GM12878 (cell line): Measurements from ENCODE around the gene CENPX. TPM values are rescaled to one million over a fixed set of nuclear protein-coding genes. Genes with fewer than 3 reads are reported as not detected.

Experiments used
- ATAC-seq: fragments of 200-7000 bp; cut with Tn5 transposase; 3 replicates; pipeline ENCODE4 v1.9.1; 2020; ENCODE audit warnings: mild to moderate bottlenecking, moderate library complexity
- BruUV-seq: library from RNA; stranded (reverse); fragments of 400-500 nt; replicated peaks from 2 replicates; lab custom pipeline; 2021; lab: Mats Ljungman, UMichigan
- CTCF ChIA-PET: fragments of 300-600 bp; sonication (Branson Sonifier 250); formaldehyde crosslinking; extraction: SDS; loops from one replicate; lab custom pipeline; 2021; ENCODE audit warnings: inconsistent platforms; lab: Yijun Ruan, JAX
- POLR2A ChIA-PET: fragments of 350-600 bp; formaldehyde crosslinking; extraction: SDS; loops from one replicate; lab custom pipeline; 2021; ENCODE audit warnings: inconsistent platforms; lab: Charles Lee
- RAD21 ChIA-PET: fragments of 300-600 bp; sonication (Branson Sonifier 250); formaldehyde crosslinking; loops from one replicate; lab custom pipeline; 2023; ENCODE audit warnings: antibody characterized with exemption; ENCODE audit not compliant: unreplicated experiment; lab: Charles Lee
- SMC1A ChIA-PET: fragments of 300-600 bp; sonication (Branson Sonifier 250); formaldehyde crosslinking; loops from one replicate; lab custom pipeline; 2023; ENCODE audit not compliant: unreplicated experiment, uncharacterized antibody; lab: Charles Lee
- DNase-seq: peaks from one replicate; pipeline ENCODE4 v3.0.0-alpha.2; 2011; ENCODE audit warnings: low read depth, low spot score
- FAIRE-seq: peaks from 3 replicates; lab custom pipeline; 2011; peaks lifted over from hg19 to GRCh38; lab: Jason Lieb, UNC
- H2AFZ ChIP-seq: 2 replicates; pipeline ENCODE4 v1.6.0; 2011; ENCODE audit warnings: low read depth, low read length, control low read depth; ENCODE audit not compliant: control insufficient read depth
- H3K27ac ChIP-seq: 2 replicates; pipeline ENCODE4 v1.5.1; 2011; ENCODE audit warnings: control low read depth; ENCODE audit not compliant: control insufficient read depth, insufficient read depth
- H3K27me3 ChIP-seq, 2 experiments: replicated peaks in 1 of 2; 2 replicates each; pipeline versions ENCODE4 v1.6.0 to v1.6.1; 2011; ENCODE audit warnings: low read length in 1 of 2; ENCODE audit not compliant: control insufficient read depth in 2 of 2, insufficient read depth in 2 of 2
- H3K36me3 ChIP-seq, 2 experiments: 2 replicates each; pipeline ENCODE4 v1.5.1; 2011; ENCODE audit warnings: low read length in 1 of 2; ENCODE audit not compliant: control insufficient read depth in 2 of 2, insufficient read depth in 2 of 2
- H3K4me1 ChIP-seq: 2 replicates; pipeline ENCODE4 v1.6.1; 2011; ENCODE audit warnings: mild to moderate bottlenecking, low read length, moderate library complexity, mixed read lengths; ENCODE audit not compliant: control insufficient read depth, insufficient read depth
- H3K4me2 ChIP-seq: 2 replicates; pipeline ENCODE4 v1.6.0; 2011; ENCODE audit warnings: control low read depth; ENCODE audit not compliant: control insufficient read depth, insufficient read depth
- H3K4me3 ChIP-seq: fragments of 200-600 bp; sonication (generic); 2 replicates; pipeline ENCODE4 v1.5.1; 2016
- H3K79me2 ChIP-seq: 2 replicates; pipeline ENCODE4 v1.6.0; 2011; ENCODE audit warnings: low read length; ENCODE audit not compliant: control insufficient read depth, insufficient read depth
- H3K9ac ChIP-seq: 2 replicates; pipeline ENCODE4 v1.8.0; 2011; ENCODE audit warnings: low read length, control low read depth, mixed read lengths; ENCODE audit not compliant: control insufficient read depth, insufficient read depth
- H3K9me3 ChIP-seq: replicated peaks from 3 replicates; pipeline ENCODE4 v1.5.1; 2011; ENCODE audit warnings: mild to moderate bottlenecking, low read length; ENCODE audit not compliant: control insufficient read depth, insufficient read depth
- H4K20me1 ChIP-seq: 2 replicates; pipeline ENCODE4 v1.6.0; 2011; ENCODE audit not compliant: control insufficient read depth, insufficient read depth
- CBX5 ChIP-seq: sonication (generic); IDR thresholded peaks from 2 replicates; pipeline ENCODE4 v1.6.1; 2016; ENCODE audit warnings: low read depth, moderate library complexity, mild to moderate bottlenecking, inconsistent platforms
- DPF2 ChIP-seq: fragments of 450-650 bp; IDR thresholded peaks from 2 replicates; pipeline ENCODE4 v1.6.1; 2017; ENCODE audit warnings: mild to moderate bottlenecking
- ELK1 ChIP-seq: IDR thresholded peaks from 2 replicates; pipeline ENCODE4 v1.6.1; 2012; ENCODE audit warnings: low read depth, low read length, improper control_type of control experiment
- ETV6 ChIP-seq, 2 experiments: fragments of 450-650 bp in 1 of 2; IDR thresholded peaks in 1 of 2; conservative IDR thresholded peaks in 1 of 2; 2 replicates each; pipeline ENCODE4 v1.6.1; 2014; ENCODE audit warnings: antibody characterized with exemption in 1 of 2, borderline replicate concordance in 1 of 2, low read depth in 1 of 2, mild to moderate bottlenecking in 1 of 2, moderate library complexity in 1 of 2
- FOXM1 ChIP-seq: IDR thresholded peaks from 2 replicates; pipeline ENCODE4 v1.6.1; 2012; ENCODE audit warnings: low read depth, mild to moderate bottlenecking, inconsistent platforms, low read length, moderate library complexity
- HCFC1 ChIP-seq: fragments of 150-350 bp; IDR thresholded peaks from 2 replicates; pipeline ENCODE4 v1.6.1; 2014; ENCODE audit warnings: low read length
- IRF4 ChIP-seq: IDR thresholded peaks from 2 replicates; pipeline ENCODE4 v1.6.1; 2011; ENCODE audit warnings: low read depth, low read length
- MTA2 ChIP-seq: fragments of 450-650 bp; IDR thresholded peaks from 2 replicates; pipeline ENCODE4 v1.6.1; 2016; ENCODE audit warnings: low read depth, mild to moderate bottlenecking, moderate library complexity
- MXI1 ChIP-seq: fragments of 150-350 bp; IDR thresholded peaks from 2 replicates; pipeline ENCODE4 v1.6.1; 2011; ENCODE audit warnings: low read depth, mild to moderate bottlenecking, inconsistent platforms, low read length, improper control_type of control experiment
- TARDBP ChIP-seq: IDR thresholded peaks from 2 replicates; pipeline ENCODE4 v1.6.1; 2016; ENCODE audit warnings: borderline replicate concordance
- ZBTB40 ChIP-seq: fragments of 450-650 bp; IDR thresholded peaks from 2 replicates; pipeline ENCODE4 v1.6.1; 2016; ENCODE audit warnings: mild to moderate bottlenecking, moderate library complexity, borderline replicate concordance
- WGBS: methylation state at CpG from one replicate; pipeline ENCODE4 v1.1.6; 2016; ENCODE audit warnings: low lambda C conversion rate; ENCODE audit not compliant: insufficient replicate concordance, insufficient coverage; ENCODE audit errors: missing lambda C conversion rate; 5-methylcytosine and 5-hydroxymethylcytosine counted together
- in situ Hi-C: fragments of 300-500 bp; cut with MboI; formaldehyde crosslinking; loops from 9 replicates; pipeline ENCODE4 v1.14.3; 2018; ENCODE audit warnings: mixed read lengths
- intact Hi-C: fragments of 100-400 bp; cut with micrococcal nuclease; formaldehyde crosslinking; loops from one replicate; pipeline ENCODE4 v1.14.2; 2022; ENCODE audit not compliant: unreplicated experiment
- polyA plus RNA-seq, 11 experiments: library from polyadenylated mRNA; depleted of rRNA in 4 of 11; unstranded in 6 of 11; stranded (reverse) in 5 of 11; fragments of >200 nt; fragmentation: Nextera tagmentation in 4 of 11; fragmentation: Illumina TruSeq in 1 of 11; extraction: Ambion mirVana in 4 of 11; extraction: Trizol in 1 of 11; gene quantifications; 1 replicate in 1 of 11; 2 replicates in 10 of 11; pipeline versions ENCODE4 v1.2.1 to v1.2.3, GENCODE V29; 2011 to 2016; ENCODE audit warnings: inconsistent platforms in 2 of 11, missing spikeins in 2 of 11, low read depth in 1 of 11
- total RNA-seq, 4 experiments: library from RNA; depleted of rRNA in 3 of 4; stranded (reverse); fragments of >200 nt in 3 of 4; fragmentation: Illumina TruSeq in 1 of 4; extraction: Trizol in 1 of 4; gene quantifications; 2 replicates each; pipeline versions ENCODE4 v1.2.1 to v1.2.3, GENCODE V29; 2013 to 2021
- TF ChIP-seq, protein P1 (sequence below): IDR thresholded peaks from 2 replicates; pipeline ENCODE4 v1.6.1; 2012; ENCODE audit warnings: low read length, inconsistent platforms
- TF ChIP-seq, protein P2 (sequence below): IDR thresholded peaks from 2 replicates; pipeline ENCODE4 v1.6.1; 2011; ENCODE audit warnings: low read depth, mild to moderate bottlenecking, low read length, moderate library complexity, borderline replicate concordance; ENCODE audit errors: extremely low read depth
- TF ChIP-seq, protein P3 (sequence below): fragments of 450-650 bp; IDR thresholded peaks from 2 replicates; pipeline ENCODE4 v1.6.1; 2018; ENCODE audit warnings: borderline replicate concordance, mild to moderate bottlenecking; ENCODE audit not compliant: partially characterized antibody

Gene CENPX
- total and polyA plus RNA-seq, 10 of the 15 experiments (the other 5 are each of a cell fraction or from before 2014, with no cell fraction given) = 11.7 to 182 (median 71.9) TPM

GRCh38 chr17:82035488-82035887 is 12.8 kb upstream of the CENPX start:
- SMC1A ChIA-PET = interaction anchor here (0.6 to 1.0 kb wide), 2 partner anchors 119 to 1784 kb away, joined by 3 read pairs; no protein-coding TSS in a partner anchor
- no TSS peak for BruUV-seq
- Histone ChIP-seq H4K20me1 (no peaks in the 10 kb centered on the region), H3K4me2 (no peak overlapping the region), H2AFZ (no peak overlapping the region), H3K36me3 (no peaks in the 10 kb centered on the region; a peak in 2 of 4 replicates), H3K27ac (no peak overlapping the region), H3K9me3 (no peaks in the 10 kb centered on the region), H3K27me3 (no peaks in the 10 kb centered on the region), H3K9ac (no peak overlapping the region), H3K4me1 (peaks cover 10% of the 10 kb centered on the region), H3K4me3 (no peak overlapping the region), H3K79me2 (peaks cover 5% of the 10 kb centered on the region)
- 81% methylated on average over 8 of the region's 8 CpGs for WGBS
- DNase-seq (no peak), FAIRE-seq (no peak), ATAC-seq (no peak)
- intact Hi-C loops = loop anchor here (5.0 kb wide), 1 partner anchor 62 kb away; the partner anchor contains the start of gene FASN
- in situ Hi-C loops = loop anchor here (5.0 kb wide), 1 partner anchor 122 kb away; no protein-coding TSS in a partner anchor
- POLR2A ChIA-PET = interaction anchor here (0.7 kb wide), 1 partner anchor 68 kb away, joined by 3 read pairs; no protein-coding TSS in a partner anchor
- RAD21 ChIA-PET = interaction anchor here (1.0 to 1.5 kb wide), 2 partner anchors 12 to 119 kb away, joined by 3 to 4 read pairs; partner anchors contain the start of genes CENPX and LRRC45
- CTCF ChIA-PET = interaction anchor here (0.8 to 1.4 kb wide), 4 partner anchors 12 to 63 kb away, joined by 3 to 4 read pairs (median 4); partner anchors contain the start of genes FASN and LRRC45
- TF ChIP-seq ELK1 (no peak), HCFC1 (no peak), ZBTB40 (no peak), CBX5 (no peak), FOXM1 (no peak), DPF2 (no peak), MXI1 (no peak), IRF4 (no peak), MTA2 (no peak), ETV6 (conservative IDR thresholded peaks at IDR 0.05 in 1 of 2, IDR thresholded peaks at IDR 0.05 in 1 of 2; ENCODE audit: borderline replicate concordance in 1 of 2, low read depth in 1 of 2) (no peak), TARDBP (no peak)
- TF ChIP-seq, protein P1, sequence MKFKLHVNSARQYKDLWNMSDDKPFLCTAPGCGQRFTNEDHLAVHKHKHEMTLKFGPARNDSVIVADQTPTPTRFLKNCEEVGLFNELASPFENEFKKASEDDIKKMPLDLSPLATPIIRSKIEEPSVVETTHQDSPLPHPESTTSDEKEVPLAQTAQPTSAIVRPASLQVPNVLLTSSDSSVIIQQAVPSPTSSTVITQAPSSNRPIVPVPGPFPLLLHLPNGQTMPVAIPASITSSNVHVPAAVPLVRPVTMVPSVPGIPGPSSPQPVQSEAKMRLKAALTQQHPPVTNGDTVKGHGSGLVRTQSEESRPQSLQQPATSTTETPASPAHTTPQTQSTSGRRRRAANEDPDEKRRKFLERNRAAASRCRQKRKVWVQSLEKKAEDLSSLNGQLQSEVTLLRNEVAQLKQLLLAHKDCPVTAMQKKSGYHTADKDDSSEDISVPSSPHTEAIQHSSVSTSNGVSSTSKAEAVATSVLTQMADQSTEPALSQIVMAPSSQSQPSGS = no peak
- TF ChIP-seq, protein P2, sequence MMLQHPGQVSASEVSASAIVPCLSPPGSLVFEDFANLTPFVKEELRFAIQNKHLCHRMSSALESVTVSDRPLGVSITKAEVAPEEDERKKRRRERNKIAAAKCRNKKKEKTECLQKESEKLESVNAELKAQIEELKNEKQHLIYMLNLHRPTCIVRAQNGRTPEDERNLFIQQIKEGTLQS = no peak
- TF ChIP-seq, protein P3, sequence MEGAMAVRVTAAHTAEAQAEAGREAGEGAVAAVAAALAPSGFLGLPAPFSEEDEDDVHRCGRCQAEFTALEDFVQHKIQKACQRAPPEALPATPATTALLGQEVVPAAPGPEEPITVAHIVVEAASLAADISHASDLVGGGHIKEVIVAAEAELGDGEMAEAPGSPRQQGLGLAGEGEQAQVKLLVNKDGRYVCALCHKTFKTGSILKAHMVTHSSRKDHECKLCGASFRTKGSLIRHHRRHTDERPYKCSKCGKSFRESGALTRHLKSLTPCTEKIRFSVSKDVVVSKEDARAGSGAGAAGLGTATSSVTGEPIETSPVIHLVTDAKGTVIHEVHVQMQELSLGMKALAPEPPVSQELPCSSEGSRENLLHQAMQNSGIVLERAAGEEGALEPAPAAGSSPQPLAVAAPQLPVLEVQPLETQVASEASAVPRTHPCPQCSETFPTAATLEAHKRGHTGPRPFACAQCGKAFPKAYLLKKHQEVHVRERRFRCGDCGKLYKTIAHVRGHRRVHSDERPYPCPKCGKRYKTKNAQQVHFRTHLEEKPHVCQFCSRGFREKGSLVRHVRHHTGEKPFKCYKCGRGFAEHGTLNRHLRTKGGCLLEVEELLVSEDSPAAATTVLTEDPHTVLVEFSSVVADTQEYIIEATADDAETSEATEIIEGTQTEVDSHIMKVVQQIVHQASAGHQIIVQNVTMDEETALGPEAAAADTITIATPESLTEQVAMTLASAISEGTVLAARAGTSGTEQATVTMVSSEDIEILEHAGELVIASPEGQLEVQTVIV = no peak
